Pons (tissue), 1 donor: ENCODE measurements around the gene SYNPO2.

Source experiments
- DNase-seq: peaks from one replicate; pipeline ENCODE4 v3.0.0-alpha.2; 2016; ENCODE audit warnings: low spot score

The SYNPO2 gene

DNA sequence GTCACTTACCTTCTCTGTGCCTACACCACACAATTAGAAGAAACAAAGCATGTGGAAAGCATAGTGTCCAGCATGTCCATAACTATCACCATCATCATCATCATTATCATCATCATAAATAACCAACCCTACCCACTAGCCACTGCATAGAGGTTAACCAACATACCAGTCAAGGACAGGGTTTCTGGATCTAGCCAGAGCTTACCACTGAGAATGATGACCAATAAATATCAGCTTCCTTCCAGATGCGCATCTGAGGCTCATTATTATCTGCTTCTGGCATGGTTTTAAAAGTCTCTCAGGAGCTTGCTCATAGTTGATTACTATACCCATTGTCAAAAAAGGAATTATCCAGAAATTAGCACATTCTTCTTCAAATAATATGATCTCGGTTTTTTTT lies 221.5 kb downstream of the SYNPO2 start:
- no peak for DNase-seq
